Measurements from ENCODE around the gene CELA2A.

DNA sequence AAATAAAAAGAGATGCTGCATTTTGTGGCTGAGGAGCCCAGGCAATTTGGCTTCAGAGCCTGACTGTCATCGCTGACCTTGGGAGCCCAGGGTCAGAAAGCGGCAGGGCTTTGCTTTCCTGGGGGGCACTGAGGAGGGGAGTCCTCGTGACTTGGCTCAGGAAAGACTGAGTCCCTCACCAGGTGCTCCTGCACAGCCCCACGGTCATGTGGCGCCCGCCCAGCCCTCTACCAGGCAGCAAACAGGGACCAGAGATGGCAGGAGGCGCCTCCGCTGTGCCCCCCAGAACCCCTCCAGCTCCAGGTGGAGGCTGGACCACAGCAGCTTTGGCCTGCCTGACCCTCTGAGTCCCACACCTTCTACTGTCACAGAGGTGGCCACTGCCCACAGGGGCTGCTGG is 33.7 kb upstream of the CELA2A start:
- TF ChIP-seq, protein P1, sequence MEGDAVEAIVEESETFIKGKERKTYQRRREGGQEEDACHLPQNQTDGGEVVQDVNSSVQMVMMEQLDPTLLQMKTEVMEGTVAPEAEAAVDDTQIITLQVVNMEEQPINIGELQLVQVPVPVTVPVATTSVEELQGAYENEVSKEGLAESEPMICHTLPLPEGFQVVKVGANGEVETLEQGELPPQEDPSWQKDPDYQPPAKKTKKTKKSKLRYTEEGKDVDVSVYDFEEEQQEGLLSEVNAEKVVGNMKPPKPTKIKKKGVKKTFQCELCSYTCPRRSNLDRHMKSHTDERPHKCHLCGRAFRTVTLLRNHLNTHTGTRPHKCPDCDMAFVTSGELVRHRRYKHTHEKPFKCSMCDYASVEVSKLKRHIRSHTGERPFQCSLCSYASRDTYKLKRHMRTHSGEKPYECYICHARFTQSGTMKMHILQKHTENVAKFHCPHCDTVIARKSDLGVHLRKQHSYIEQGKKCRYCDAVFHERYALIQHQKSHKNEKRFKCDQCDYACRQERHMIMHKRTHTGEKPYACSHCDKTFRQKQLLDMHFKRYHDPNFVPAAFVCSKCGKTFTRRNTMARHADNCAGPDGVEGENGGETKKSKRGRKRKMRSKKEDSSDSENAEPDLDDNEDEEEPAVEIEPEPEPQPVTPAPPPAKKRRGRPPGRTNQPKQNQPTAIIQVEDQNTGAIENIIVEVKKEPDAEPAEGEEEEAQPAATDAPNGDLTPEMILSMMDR (conservative IDR thresholded peaks at IDR 0.05 in 1 of 2, IDR thresholded peaks at IDR 0.05 in 1 of 2; ENCODE audit: low read depth in 1 of 2, low read length in 2 of 2), result no peak
- TF ChIP-seq EZH2 (IDR thresholded peaks at IDR 0.05; ENCODE audit: low read length, missing control alignments), result no peak
